Activated T-helper 17 cell treated with anti-CD3 and anti-CD28 coated beads, Interleukin-2, amount 50 U/mL, for 72 hours (primary cell): ENCODE data around the gene ARID3C. TPM values are rescaled to one million over a fixed set of nuclear protein-coding genes. Genes with fewer than 3 reads are reported as not detected.

Experiments
- ATAC-seq: fragments of 150-1000 bp; cut with Tn5 transposase; replicated peaks from 2 replicates; pipeline ENCODE4 v1.10.0; 2021; ENCODE audit warnings: mild to moderate bottlenecking, moderate library complexity
- H3K27ac Mint-ChIP-seq: one replicate; pipeline ENCODE4 v1.8.0; 2022; ENCODE audit warnings: mixed read lengths
- H3K27me3 Mint-ChIP-seq: one replicate; pipeline ENCODE4 v1.8.0; 2022; ENCODE audit warnings: mixed read lengths
- H3K36me3 Mint-ChIP-seq: one replicate; pipeline ENCODE4 v1.8.0; 2022; ENCODE audit warnings: low read depth, mild to moderate bottlenecking, mixed read lengths
- H3K4me1 Mint-ChIP-seq: one replicate; pipeline ENCODE4 v1.8.0; 2022; ENCODE audit warnings: mixed read lengths
- H3K4me3 Mint-ChIP-seq: one replicate; pipeline ENCODE4 v1.8.0; 2022; ENCODE audit warnings: mild to moderate bottlenecking, mixed read lengths
- H3K9me3 Mint-ChIP-seq: one replicate; pipeline ENCODE4 v1.8.0; 2022; ENCODE audit warnings: mixed read lengths
- total RNA-seq, 2 donors: library from RNA; stranded (reverse); gene quantifications; one replicate each; pipeline ENCODE4 v1.2.3, GENCODE V29; 2022

ARID3C gene
- total RNA-seq, 2 donors from 2014 or later, result 0.17 to 0.42 TPM

GRCh38 chr9:34585946-34586669 lies 42.8 kb downstream of the ARID3C start:
- Mint-ChIP-seq H3K9me3 (no peaks in the 10 kb centered on the region), H3K36me3 (peaks cover 7% of the 10 kb centered on the region), H3K27me3 (peaks cover 55% of the 10 kb centered on the region), H3K4me1 (peaks cover 7% of the 10 kb centered on the region), H3K27ac (no peak overlapping the region), H3K4me3 (no peak overlapping the region)
- no peak for ATAC-seq

GRCh38 chr9:34584970-34585369 lies 43.9 kb downstream of the ARID3C start:
- Mint-ChIP-seq H3K36me3 (peaks cover 1% of the 10 kb centered on the region), H3K9me3 (no peaks in the 10 kb centered on the region), H3K4me3 (no peak overlapping the region), H3K27me3 (peaks cover 58% of the 10 kb centered on the region), H3K4me1 (peaks cover 7% of the 10 kb centered on the region), H3K27ac (no peak overlapping the region)
- no peak for ATAC-seq

GRCh38 chr9:34582787-34583186 lies 46.1 kb downstream of the ARID3C start:
- Mint-ChIP-seq H3K36me3 (no peaks in the 10 kb centered on the region), H3K4me3 (no peak overlapping the region), H3K27ac (no peak overlapping the region), H3K4me1 (no peaks in the 10 kb centered on the region), H3K9me3 (no peaks in the 10 kb centered on the region), H3K27me3 (peaks cover 61% of the 10 kb centered on the region)
- ATAC-seq, result no peak

- H3K36me3 Mint-ChIP-seq, result no peaks in the 10 kb centered on the region
- no peaks in the 10 kb centered on the region for H3K9me3 Mint-ChIP-seq
- peaks cover 59% of the 10 kb centered on the region for H3K27me3 Mint-ChIP-seq
- H3K4me3 Mint-ChIP-seq, result no peak overlapping the region
- no peak overlapping the region for H3K27ac Mint-ChIP-seq
- peaks cover 7% of the 10 kb centered on the region for H3K4me1 Mint-ChIP-seq
- no peak for ATAC-seq
Observed at GRCh38 chr9:34581318-34581717, 47.5 kb downstream of the ARID3C start.

GRCh38 chr9:34580358-34580757 lies 48.5 kb downstream of the ARID3C start:
- H3K36me3 Mint-ChIP-seq, result no peaks in the 10 kb centered on the region
- peaks cover 13% of the 10 kb centered on the region for H3K4me1 Mint-ChIP-seq
- peaks cover 57% of the 10 kb centered on the region for H3K27me3 Mint-ChIP-seq
- H3K4me3 Mint-ChIP-seq, result no peak overlapping the region
- H3K9me3 Mint-ChIP-seq, result no peaks in the 10 kb centered on the region
- no peak overlapping the region for H3K27ac Mint-ChIP-seq
- no peak for ATAC-seq

- peaks cover 57% of the 10 kb centered on the region for H3K27me3 Mint-ChIP-seq
- H3K4me3 Mint-ChIP-seq, result no peak overlapping the region
- H3K9me3 Mint-ChIP-seq, result no peaks in the 10 kb centered on the region
- peaks cover 13% of the 10 kb centered on the region for H3K4me1 Mint-ChIP-seq
- H3K36me3 Mint-ChIP-seq, result no peaks in the 10 kb centered on the region
- H3K27ac Mint-ChIP-seq, result no peak overlapping the region
- no peak for ATAC-seq
Observed at GRCh38 chr9:34579808-34580163, 49.1 kb downstream of the ARID3C start.

GRCh38 chr9:34579104-34579807 lies 49.6 kb downstream of the ARID3C start:
- Mint-ChIP-seq H3K4me3 (no peak overlapping the region), H3K27ac (no peak overlapping the region), H3K36me3 (no peaks in the 10 kb centered on the region), H3K4me1 (peaks cover 13% of the 10 kb centered on the region), H3K27me3 (peaks cover 59% of the 10 kb centered on the region), H3K9me3 (no peaks in the 10 kb centered on the region)
- ATAC-seq, result no peak

GRCh38 chr9:34578241-34579103 lies 50.4 kb downstream of the ARID3C start:
- Mint-ChIP-seq H3K36me3 (no peaks in the 10 kb centered on the region), H3K27me3 (peaks cover 65% of the 10 kb centered on the region), H3K27ac (no peak overlapping the region), H3K9me3 (no peaks in the 10 kb centered on the region), H3K4me1 (peaks cover 13% of the 10 kb centered on the region), H3K4me3 (peak overlapping the region; percentile 9)
- ATAC-seq, result peak; percentile 46

GRCh38 chr9:34577400-34578240 lies 51.2 kb downstream of the ARID3C start:
- Mint-ChIP-seq H3K36me3 (no peaks in the 10 kb centered on the region), H3K4me1 (peaks cover 13% of the 10 kb centered on the region), H3K27ac (no peak overlapping the region), H3K9me3 (no peaks in the 10 kb centered on the region), H3K4me3 (peak overlapping the region; percentile 61), H3K27me3 (peaks cover 66% of the 10 kb centered on the region)
- ATAC-seq, result no peak

GRCh38 chr9:34576597-34577399 lies 52.1 kb downstream of the ARID3C start:
- no peaks in the 10 kb centered on the region for H3K9me3 Mint-ChIP-seq
- peaks cover 63% of the 10 kb centered on the region for H3K27me3 Mint-ChIP-seq
- H3K4me3 Mint-ChIP-seq, result peak overlapping the region; percentile 61
- no peak overlapping the region for H3K27ac Mint-ChIP-seq
- peaks cover 13% of the 10 kb centered on the region for H3K4me1 Mint-ChIP-seq
- no peak for ATAC-seq
- no peaks in the 10 kb centered on the region for H3K36me3 Mint-ChIP-seq

- Mint-ChIP-seq H3K4me3 (no peak overlapping the region), H3K27me3 (peaks cover 61% of the 10 kb centered on the region)
- no peak for ATAC-seq
Observed at GRCh38 chr9:34575862-34576596, 52.8 kb downstream of the ARID3C start.

GRCh38 chr9:34575241-34575640 lies 53.6 kb downstream of the ARID3C start:
- peaks cover 13% of the 10 kb centered on the region for H3K4me1 Mint-ChIP-seq
- no peak for ATAC-seq
- no peak overlapping the region for H3K4me3 Mint-ChIP-seq
- no peaks in the 10 kb centered on the region for H3K9me3 Mint-ChIP-seq
- no peak overlapping the region for H3K27ac Mint-ChIP-seq
- peaks cover 57% of the 10 kb centered on the region for H3K27me3 Mint-ChIP-seq
- no peaks in the 10 kb centered on the region for H3K36me3 Mint-ChIP-seq

More at GRCh38 chr9:34575862-34576596, 52.8 kb downstream of the ARID3C start:
- H3K4me1 Mint-ChIP-seq, result peaks cover 13% of the 10 kb centered on the region
- H3K9me3 Mint-ChIP-seq, result no peaks in the 10 kb centered on the region
- H3K27ac Mint-ChIP-seq, result no peak overlapping the region
- H3K36me3 Mint-ChIP-seq, result no peaks in the 10 kb centered on the region

- no peak overlapping the region for H3K27ac Mint-ChIP-seq
- no peaks in the 10 kb centered on the region for H3K36me3 Mint-ChIP-seq
- no peak for ATAC-seq
- no peaks in the 10 kb centered on the region for H3K9me3 Mint-ChIP-seq
- peaks cover 52% of the 10 kb centered on the region for H3K27me3 Mint-ChIP-seq
- H3K4me1 Mint-ChIP-seq, result peaks cover 13% of the 10 kb centered on the region
- H3K4me3 Mint-ChIP-seq, result no peak overlapping the region
Observed at GRCh38 chr9:34574571-34574970, 54.3 kb downstream of the ARID3C start.
